Small intestine (tissue), 7 donors: ENCODE data around the gene COG4. TPM values are rescaled to one million over a fixed set of nuclear protein-coding genes. Genes with fewer than 3 reads are reported as not detected.

Source experiments
- DNase-seq, 2 donors: peaks; one replicate each; pipeline versions ENCODE4 v3.0.0 to v3.0.0-alpha.2; 2013
- FAIRE-seq: peaks from 2 replicates; lab custom pipeline; 2012; peaks lifted over from hg19 to GRCh38; lab: Jason Lieb, UNC
- H3K27ac ChIP-seq, 3 donors: one replicate each; pipeline ENCODE4 v1.5.1; 2013; ENCODE audit warnings: low read length in 2 of 3, mild to moderate bottlenecking in 2 of 3, control low read depth in 1 of 3, inconsistent platforms in 1 of 3, low read depth in 1 of 3, moderate library complexity in 1 of 3
- H3K27me3 ChIP-seq, 3 donors: one replicate each; pipeline ENCODE4 v1.6.1; 2013; ENCODE audit warnings: low read length in 3 of 3, inconsistent platforms in 1 of 3; ENCODE audit not compliant: control insufficient read depth in 3 of 3, insufficient read depth in 3 of 3
- H3K36me3 ChIP-seq, 3 donors: one replicate each; pipeline ENCODE4 v1.6.1; 2013; ENCODE audit warnings: low read length in 3 of 3, inconsistent platforms in 1 of 3, low read depth in 1 of 3, mild to moderate bottlenecking in 1 of 3, moderate library complexity in 1 of 3; ENCODE audit not compliant: control insufficient read depth in 3 of 3, insufficient read depth in 2 of 3
- H3K4me1 ChIP-seq, 3 donors: one replicate each; pipeline ENCODE4 v1.6.1; 2013; ENCODE audit warnings: low read length in 2 of 3, inconsistent platforms in 1 of 3, low read depth in 1 of 3, mild to moderate bottlenecking in 1 of 3, moderate library complexity in 1 of 3; ENCODE audit not compliant: control insufficient read depth in 3 of 3, insufficient read depth in 2 of 3
- H3K4me3 ChIP-seq, 3 donors: one replicate each; pipeline ENCODE4 v1.5.1; 2013; ENCODE audit warnings: low read length in 3 of 3, control low read depth in 1 of 3, inconsistent platforms in 1 of 3, low read depth in 1 of 3, mild to moderate bottlenecking in 1 of 3, moderate library complexity in 1 of 3
- H3K9me3 ChIP-seq, 2 donors: one replicate each; pipeline ENCODE4 v1.6.1; 2013; ENCODE audit warnings: low read depth in 1 of 2, low read length in 1 of 2; ENCODE audit not compliant: control insufficient read depth in 2 of 2, insufficient read depth in 1 of 2
- WGBS, 3 donors: extraction: QIAGEN DNeasy Blood & Tissue Kit; methylation state at CpG; one replicate each; pipeline ENCODE4 v1.1.7; 2013; 5-methylcytosine and 5-hydroxymethylcytosine counted together
- polyA plus RNA-seq, 4 donors: library from polyadenylated mRNA; stranded (reverse) in 3 of 4; unstranded in 1 of 4; fragments of 200-250 nt in 3 of 4; fragments of 120-200 nt in 1 of 4; gene quantifications; one replicate each; pipeline versions ENCODE4 v1.2.1 to v1.2.3, GENCODE V29; 2013
- donor health status: healthy with polysubstance abuse.
- donor health status: control.
- donor health status: control.
- donor health status: Bipolar disorder and iron deficiency.
- donor health status: healthy.

COG4 gene
- polyA plus RNA-seq, 4 donors = 48.1 to 93.5 (median 54.3) TPM

GRCh38 chr16:70523743-70524398, 517 bp upstream of the COG4 start, which contains the start of gene SF3B3:
Gene SF3B3, plus strand, starts transcription at chr16:70523816. Its CDS starts 2,841 bp downstream, at chr16:70526657.
- Histone ChIP-seq H3K4me1 (peaks cover 2 to 16% (median 8%) of the 10 kb centered on the region in 3 donors), H3K27me3 (no peaks in the 10 kb centered on the region), H3K4me3 (peak within 1 kb of the TSS; percentile 95 to 98 (median 96)), H3K27ac (peak within 1 kb of the TSS; percentile 82 to 93 (median 86)), H3K36me3 (peaks cover 0 to 31% (median 1%) of the 10 kb centered on the region in 3 donors), H3K9me3 (no peaks in the 10 kb centered on the region)
- WGBS, 3 donors = 0 to 1% (median 0%) methylated on average over 32 of the region's 32 CpGs
- DNase-seq (peak; percentile 78 to 92), FAIRE-seq (no peak)

- 41 to 49% (median 45%) methylated on average over 18 of the region's 18 CpGs for WGBS, 3 donors
- Histone ChIP-seq H3K27me3 (no peaks in the 10 kb centered on the region), H3K4me3 (peak overlapping the region; percentile 95 to 98 (median 96)), H3K36me3 (peaks cover 0 to 31% (median 5%) of the 10 kb centered on the region in 3 donors), H3K27ac (peak overlapping the region in 1 of 3 donors; percentile 93), H3K9me3 (no peaks in the 10 kb centered on the region), H3K4me1 (peaks cover 2 to 16% (median 8%) of the 10 kb centered on the region in 3 donors)
- FAIRE-seq (no peak), DNase-seq (peak in 1 of 2 donors; percentile 4)
Observed at GRCh38 chr16:70522216-70523075, 908 bp downstream of the COG4 start.

GRCh38 chr16:70520612-70521297, 2.6 kb downstream of the COG4 start:
- Histone ChIP-seq H3K27me3 (no peaks in the 10 kb centered on the region), H3K4me1 (peaks cover 2 to 10% (median 8%) of the 10 kb centered on the region in 3 donors), H3K4me3 (no peak overlapping the region), H3K9me3 (no peaks in the 10 kb centered on the region), H3K36me3 (peaks cover under 1 to 40% (median 7%) of the 10 kb centered on the region in 3 donors), H3K27ac (peak overlapping the region in 1 of 3 donors; percentile 24)
- 70 to 76% (median 73%) methylated on average over 8 of the region's 8 CpGs for WGBS, 3 donors
- no peak for DNase-seq
- FAIRE-seq = no peak

GRCh38 chr16:70512456-70512855, 10.9 kb downstream of the COG4 start:
- Histone ChIP-seq H3K4me3 (no peak overlapping the region), H3K27ac (no peak overlapping the region), H3K36me3 (peaks cover 11 to 68% (median 17%) of the 10 kb centered on the region in 3 donors), H3K9me3 (no peaks in the 10 kb centered on the region), H3K4me1 (no peaks in the 10 kb centered on the region), H3K27me3 (no peaks in the 10 kb centered on the region)
- DNase-seq (peak in 1 of 2 donors; percentile 56), FAIRE-seq (no peak)
- 69 to 87% (median 77%) methylated on average over 5 of the region's 5 CpGs for WGBS, 3 donors

- Histone ChIP-seq H3K36me3 (peaks cover 11 to 66% (median 17%) of the 10 kb centered on the region in 3 donors), H3K4me3 (no peak overlapping the region), H3K9me3 (no peaks in the 10 kb centered on the region), H3K27ac (no peak overlapping the region), H3K4me1 (no peaks in the 10 kb centered on the region), H3K27me3 (no peaks in the 10 kb centered on the region)
- no peak for DNase-seq
- no peak for FAIRE-seq
- 94 to 96% (median 96%) methylated on average over 1 of the region's 1 CpG for WGBS, 3 donors
Observed at GRCh38 chr16:70511833-70512232, 11.5 kb downstream of the COG4 start.

GRCh38 chr16:70510216-70510615, 13.1 kb downstream of the COG4 start:
- Histone ChIP-seq H3K4me3 (no peak overlapping the region), H3K27me3 (no peaks in the 10 kb centered on the region), H3K27ac (no peak overlapping the region), H3K4me1 (no peaks in the 10 kb centered on the region), H3K9me3 (no peaks in the 10 kb centered on the region), H3K36me3 (peaks cover 8 to 63% (median 18%) of the 10 kb centered on the region in 3 donors)
- no peak for DNase-seq
- 96 to 99% (median 97%) methylated on average over 3 of the region's 3 CpGs for WGBS, 3 donors
- no peak for FAIRE-seq

- Histone ChIP-seq H3K4me3 (no peak overlapping the region), H3K27ac (peak overlapping the region in 1 of 3 donors; percentile 32), H3K27me3 (no peaks in the 10 kb centered on the region), H3K4me1 (no peaks in the 10 kb centered on the region), H3K9me3 (no peaks in the 10 kb centered on the region), H3K36me3 (peaks cover 7 to 59% (median 18%) of the 10 kb centered on the region in 3 donors)
- peak in 1 of 2 donors; percentile 11 for DNase-seq
- FAIRE-seq = no peak
- 56 to 74% (median 64%) methylated on average over 5 of the region's 5 CpGs for WGBS, 3 donors
Observed at GRCh38 chr16:70508752-70509151, 14.6 kb downstream of the COG4 start.

GRCh38 chr16:70496513-70496912, 26.8 kb downstream of the COG4 start:
- DNase-seq (no peak), FAIRE-seq (no peak)
- 90 to 93% (median 91%) methylated on average over 6 of the region's 6 CpGs for WGBS, 3 donors
- Histone ChIP-seq H3K9me3 (no peaks in the 10 kb centered on the region), H3K4me1 (no peaks in the 10 kb centered on the region), H3K27ac (no peak overlapping the region), H3K36me3 (peaks cover 23 to 66% (median 30%) of the 10 kb centered on the region in 3 donors), H3K4me3 (no peak overlapping the region), H3K27me3 (no peaks in the 10 kb centered on the region)
